GM12873 (cell line): ENCODE measurements around the gene CAMK1D.

Source experiments
- CTCF ChIP-seq: IDR thresholded peaks from 2 replicates; pipeline ENCODE4 v1.5.1; 2012; ENCODE audit warnings: low read depth, mild to moderate bottlenecking, moderate library complexity, low read length, control low read depth; ENCODE audit not compliant: insufficient read depth; ENCODE audit errors: missing control alignments

The CAMK1D gene

GRCh38 chr10:12791728-12792127 is 442.4 kb downstream of the CAMK1D start:
- TF ChIP-seq CTCF = no peak

DNA sequence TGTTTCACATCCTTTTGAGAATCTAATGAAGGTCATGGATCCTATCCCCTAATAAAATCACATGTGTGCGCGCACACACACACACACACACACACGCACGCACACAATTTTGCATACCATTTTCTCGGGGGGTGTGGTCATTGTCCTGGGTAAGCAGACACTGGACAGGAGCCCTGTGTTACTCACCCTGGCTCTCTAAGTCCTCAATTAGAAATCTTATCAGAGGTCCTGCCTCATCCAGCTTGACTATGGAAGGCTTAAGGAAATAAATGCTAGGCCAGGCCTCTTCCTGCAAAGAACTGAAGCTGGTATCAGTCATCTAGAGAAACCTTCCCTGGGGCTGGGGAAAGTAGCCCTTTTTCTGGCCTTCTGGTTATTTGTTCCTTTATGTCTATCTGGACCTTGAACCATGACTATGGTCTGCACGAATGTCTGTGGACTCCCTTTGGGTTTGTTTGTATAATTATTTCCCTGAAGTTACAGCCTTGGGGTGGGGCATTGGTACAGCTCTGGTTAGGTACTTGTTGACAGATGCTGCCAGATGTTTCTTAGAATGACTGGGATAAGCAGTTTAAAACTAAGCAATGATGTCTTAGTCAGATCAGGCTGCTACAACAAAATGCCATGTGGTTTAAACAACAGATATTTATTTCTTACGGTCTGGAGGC is 443.7 kb downstream of the CAMK1D start:
- no peak for TF ChIP-seq CTCF

DNA sequence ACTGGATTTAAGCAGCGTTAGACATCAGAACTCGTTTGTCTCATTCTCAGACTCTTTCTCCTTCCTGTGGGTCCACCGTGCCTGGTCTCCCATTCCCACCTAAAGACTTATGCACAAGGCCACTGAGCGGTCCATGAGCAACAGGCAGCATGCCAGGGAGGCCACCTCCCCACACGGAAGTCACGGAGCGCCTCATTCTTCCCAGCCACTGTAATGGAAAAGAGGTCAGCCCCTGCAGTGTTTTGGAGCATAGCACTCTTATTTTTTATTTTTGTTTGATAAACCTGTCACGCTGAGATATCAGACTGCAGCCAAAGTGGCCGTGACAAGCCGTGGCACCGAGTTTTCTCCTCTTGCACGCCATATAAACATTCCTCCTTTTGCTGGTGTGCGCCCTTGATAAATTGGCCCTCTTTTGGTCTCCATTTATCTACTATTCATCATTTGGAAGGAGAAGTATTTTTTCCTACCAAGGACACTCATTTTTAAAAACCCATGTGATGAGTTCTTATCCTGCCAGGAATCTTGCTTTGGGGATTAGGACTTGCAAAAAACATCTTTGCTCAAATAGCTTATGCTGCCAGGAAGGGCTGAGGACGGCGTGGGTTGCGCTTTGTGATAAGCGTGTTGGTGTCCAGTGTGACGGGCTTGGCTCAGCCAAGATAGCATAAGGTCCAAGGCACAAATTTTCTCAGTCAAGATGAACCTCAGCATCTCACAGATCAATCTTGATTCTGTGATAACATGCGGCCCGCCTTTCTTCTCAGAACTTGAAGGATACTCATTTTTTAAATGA is 446.2 kb downstream of the CAMK1D start:
- TF ChIP-seq CTCF = no peak

- TF ChIP-seq CTCF = no peak
These were observed 447.2 kb downstream of the CAMK1D start for GRCh38 chr10:12796401-12797160.

DNA sequence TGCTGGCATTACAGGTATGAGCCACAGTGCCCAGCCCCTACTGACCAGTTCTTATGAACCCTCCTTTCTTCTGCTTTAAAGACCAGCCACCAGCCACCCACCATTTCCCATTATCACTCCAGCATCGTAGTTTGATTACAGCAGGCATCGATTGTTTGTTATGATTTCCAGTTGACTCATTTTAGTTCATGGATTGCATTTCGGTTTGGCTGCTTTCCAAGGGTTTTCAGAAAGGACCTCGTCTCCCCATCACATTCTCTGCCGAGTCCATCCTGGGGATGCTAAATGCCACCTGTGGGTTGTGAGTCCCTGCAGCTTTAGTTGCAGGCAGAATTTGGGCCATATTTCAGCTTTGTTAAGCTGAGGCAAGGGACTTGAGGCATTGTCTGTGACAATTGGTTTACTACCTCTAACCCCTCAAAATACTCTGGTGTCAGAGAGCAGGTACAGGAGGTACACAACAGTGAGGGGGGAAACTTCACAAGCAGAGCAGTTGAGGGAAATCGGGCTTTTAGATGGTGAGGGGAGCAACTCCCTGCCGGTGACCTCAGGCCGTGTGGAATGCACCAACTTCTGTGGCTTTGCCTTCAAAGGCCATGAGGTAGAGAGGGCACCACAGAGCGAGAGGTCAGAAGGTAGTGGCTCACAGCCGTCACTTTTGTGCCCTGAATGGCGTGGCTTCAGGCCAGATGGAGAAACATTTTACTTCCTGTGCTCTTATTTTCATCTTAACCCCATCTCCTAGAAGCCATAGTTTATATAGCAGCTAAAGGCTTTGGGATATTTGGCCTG is 448.3 kb downstream of the CAMK1D start:
- no peak for TF ChIP-seq CTCF

DNA sequence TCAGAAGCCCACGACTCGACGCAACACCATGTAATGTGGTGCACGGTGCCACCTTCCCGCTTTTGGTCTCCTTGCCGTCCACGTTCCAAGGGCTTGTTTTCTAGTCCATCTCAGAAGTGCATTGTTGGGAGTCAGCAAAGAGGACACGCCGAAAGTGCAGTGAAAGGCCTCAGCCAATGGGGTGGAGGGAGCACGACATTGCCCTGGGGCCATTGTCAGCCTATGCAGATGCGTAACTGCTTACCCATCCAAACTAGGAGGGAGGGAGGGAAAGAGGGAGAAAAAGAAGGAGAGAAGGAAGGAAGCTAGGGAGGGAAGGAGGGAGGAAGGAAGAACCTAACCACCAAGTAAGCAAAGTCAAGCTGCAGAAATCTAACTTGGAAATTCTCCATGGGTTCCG is 449.8 kb downstream of the CAMK1D start:
- no peak for TF ChIP-seq CTCF
